Measurements from ENCODE around the gene RPS23.

GRCh38 chr5:82244151-82244550, 34.0 kb downstream of the RPS23 start:
- no peak for TF ChIP-seq CTCF (IDR thresholded peaks at IDR 0.05)
- TF ChIP-seq EZH2 (IDR thresholded peaks at IDR 0.05) = no peak

Measured in neural progenitor cell (in vitro differentiated cells).